ENCODE results near the gene ATXN7L3. TPM values are rescaled to one million over a fixed set of nuclear protein-coding genes. Genes with fewer than 3 reads are reported as not detected.
A peak's percentile ranks its signal among the peaks of the same experiment; 100 is the strongest.

The ATXN7L3 gene
- total RNA-seq, 2 donors from 2014 or later: 97.1 to 97.5 TPM

DNA sequence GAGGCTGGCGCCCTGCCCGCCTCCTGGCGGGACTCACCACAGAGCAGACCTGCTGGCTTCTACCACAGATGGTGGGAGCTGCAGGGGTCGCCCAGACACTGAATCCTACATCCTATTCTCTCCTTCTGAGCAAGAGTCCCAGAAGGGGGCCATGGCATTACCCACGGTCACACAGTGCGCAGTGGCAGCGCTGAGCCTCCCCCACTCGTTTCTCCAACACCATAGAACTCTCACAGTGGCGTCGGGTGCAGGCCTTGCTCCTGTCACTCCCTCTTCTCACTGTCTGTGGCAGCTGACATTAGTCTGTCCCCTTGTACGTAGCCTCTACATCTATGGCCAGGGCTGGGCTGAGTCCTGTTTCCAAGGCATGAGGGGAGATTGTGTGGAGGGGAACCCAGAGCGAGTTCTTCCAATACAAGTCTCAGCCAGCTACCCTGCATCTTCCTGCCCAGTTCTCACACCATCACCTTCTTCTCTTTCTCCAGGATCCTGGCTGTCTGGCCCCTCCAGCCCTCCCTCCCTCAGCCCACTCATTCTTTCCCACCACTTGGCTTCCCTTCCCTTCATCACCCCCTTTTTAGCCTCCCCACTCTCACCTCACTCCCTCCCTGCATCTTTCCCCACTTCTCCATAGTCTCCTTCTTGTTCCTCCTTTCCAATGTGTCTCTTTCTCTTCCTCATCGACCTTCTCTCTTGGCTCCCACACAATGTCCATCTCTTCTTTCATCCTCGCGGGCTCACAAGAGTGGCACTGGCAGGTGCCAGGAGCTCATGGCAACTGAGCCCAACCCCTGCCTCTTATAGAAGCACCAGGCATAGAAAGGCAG lies 13.9 kb upstream of the ATXN7L3 start:
- no peaks in the 10 kb centered on the region for H3K27me3 Mint-ChIP-seq
- H3K27ac Mint-ChIP-seq: peak overlapping the region; percentile 91
- no peaks in the 10 kb centered on the region for H3K9me3 ChIP-seq (ENCODE audit: control insufficient read depth, low read length, poor library complexity, severe bottlenecking)
- H3K4me1 Mint-ChIP-seq: peaks cover 55% of the 10 kb centered on the region
- DNase-seq (no peak), ATAC-seq (no peak)
- peak overlapping the region; percentile 74 for H3K4me3 Mint-ChIP-seq
- H3K36me3 Mint-ChIP-seq (ENCODE audit: low read depth): peaks cover 15% of the 10 kb centered on the region

DNA sequence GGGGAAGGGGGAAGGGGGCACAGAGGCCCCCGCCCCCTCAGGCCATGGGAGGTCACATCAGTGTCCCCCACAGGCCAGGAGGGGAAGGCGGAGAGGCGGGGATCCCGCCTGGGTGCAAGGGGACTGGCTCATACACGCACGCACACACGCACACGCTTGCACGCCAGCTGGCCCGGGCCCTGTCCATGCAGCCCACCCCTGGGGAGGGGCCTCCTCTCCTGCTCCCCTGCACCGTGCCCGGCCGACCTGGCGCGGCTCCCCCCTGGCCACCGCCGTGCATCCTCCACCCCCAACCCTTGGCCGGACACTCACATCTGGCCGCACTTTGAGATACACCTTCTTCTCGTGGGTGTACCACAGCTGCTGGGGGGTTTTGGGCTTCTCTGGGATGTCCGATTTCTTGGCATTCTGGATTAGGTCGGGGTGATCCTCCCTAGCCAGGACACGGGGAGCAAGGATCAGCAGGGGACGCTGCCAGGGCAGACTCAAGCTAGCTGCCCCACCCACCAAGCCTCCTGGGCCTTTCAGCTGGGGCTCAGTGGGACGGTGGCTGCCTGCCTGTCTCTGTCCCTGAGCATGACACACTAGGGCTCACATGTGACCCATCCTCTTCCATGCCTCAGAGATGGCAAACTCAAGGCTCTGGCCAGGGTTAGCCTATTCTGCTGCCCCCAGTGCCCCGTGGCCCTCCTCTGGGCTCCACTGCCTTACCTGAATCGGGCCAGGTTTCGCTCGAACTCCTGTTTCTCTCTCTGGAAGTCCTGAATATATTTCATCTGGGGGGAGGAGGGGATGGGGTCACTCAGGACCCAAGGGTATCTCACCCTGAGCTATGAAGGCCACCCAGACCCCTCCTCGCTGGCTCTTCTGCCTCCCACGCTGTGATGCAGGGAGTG lies 13.1 kb upstream of the ATXN7L3 start:
- DNase-seq (no peak), ATAC-seq (no peak)
- H3K4me1 Mint-ChIP-seq: peaks cover 58% of the 10 kb centered on the region
- H3K27ac Mint-ChIP-seq: peak overlapping the region; percentile 91
- no peaks in the 10 kb centered on the region for H3K9me3 ChIP-seq (ENCODE audit: control insufficient read depth, low read length, poor library complexity, severe bottlenecking)
- H3K36me3 Mint-ChIP-seq (ENCODE audit: low read depth): peaks cover 15% of the 10 kb centered on the region
- no peaks in the 10 kb centered on the region for H3K27me3 Mint-ChIP-seq
- H3K4me3 Mint-ChIP-seq: no peak overlapping the region

DNA sequence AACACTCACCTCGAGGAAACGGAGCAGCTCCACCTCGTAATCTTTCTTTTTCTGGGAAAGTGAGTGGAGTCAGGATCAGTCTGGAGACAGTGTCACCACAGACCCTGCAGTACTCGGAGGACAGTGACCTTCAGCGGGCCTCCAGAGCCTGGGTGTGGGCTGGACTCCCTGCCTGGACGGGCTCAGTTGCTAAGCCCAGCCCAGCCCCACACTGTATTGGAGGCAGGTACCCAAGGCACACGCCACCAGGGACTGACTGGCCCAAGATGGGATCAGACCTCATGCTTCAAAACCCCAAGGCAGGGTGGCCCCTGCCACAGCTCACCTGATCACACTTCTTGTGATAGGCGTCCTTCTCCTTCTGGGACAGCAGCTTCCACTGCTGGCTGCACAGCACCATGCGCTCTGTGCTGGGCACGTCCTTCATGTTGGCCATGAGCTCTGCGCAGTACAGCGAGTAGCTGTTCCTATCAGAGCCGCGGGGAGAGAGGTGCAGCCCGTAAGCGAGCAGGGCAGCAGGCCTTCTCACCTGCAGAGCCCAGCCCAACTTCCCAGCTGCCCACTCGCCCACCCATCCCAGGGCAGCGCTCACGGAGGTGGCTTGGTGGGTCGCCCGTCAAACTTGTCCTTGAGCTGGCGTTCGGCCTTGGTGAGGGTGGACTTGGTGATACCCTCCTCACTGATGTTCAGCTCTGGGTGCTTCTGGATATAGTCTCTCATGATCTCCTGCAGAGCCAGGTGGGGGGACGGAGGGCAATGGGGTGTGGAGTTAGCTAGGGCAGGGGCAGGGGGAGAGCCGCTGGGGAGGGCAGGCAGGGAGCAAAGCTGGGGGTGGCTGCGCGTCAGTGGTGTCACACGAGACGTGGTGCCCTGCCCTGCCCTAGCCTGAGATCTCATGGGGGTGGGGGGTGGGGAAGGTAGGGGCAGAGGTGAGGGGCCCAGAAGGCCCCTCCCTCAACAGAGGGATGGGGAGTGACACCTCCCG lies 11.9 kb upstream of the ATXN7L3 start:
- H3K4me1 Mint-ChIP-seq: peaks cover 48% of the 10 kb centered on the region
- ATAC-seq (no peak), DNase-seq (no peak)
- peak overlapping the region; percentile 5 for H3K4me3 Mint-ChIP-seq
- no peak overlapping the region for H3K27ac Mint-ChIP-seq
- no peaks in the 10 kb centered on the region for H3K9me3 ChIP-seq (ENCODE audit: control insufficient read depth, low read length, poor library complexity, severe bottlenecking)
- no peaks in the 10 kb centered on the region for H3K27me3 Mint-ChIP-seq
- H3K36me3 Mint-ChIP-seq (ENCODE audit: low read depth): peaks cover 14% of the 10 kb centered on the region

- no peaks in the 10 kb centered on the region for H3K9me3 ChIP-seq (ENCODE audit: control insufficient read depth, low read length, poor library complexity, severe bottlenecking)
- H3K36me3 Mint-ChIP-seq (ENCODE audit: low read depth): peaks cover 11% of the 10 kb centered on the region
- H3K27ac Mint-ChIP-seq: peak overlapping the region; percentile 89
- peak overlapping the region; percentile 67 for H3K4me3 Mint-ChIP-seq
- ATAC-seq: peak; percentile 99
- peak; percentile 86 to 93 (median 93) for DNase-seq
- peaks cover 43% of the 10 kb centered on the region for H3K4me1 Mint-ChIP-seq
- no peaks in the 10 kb centered on the region for H3K27me3 Mint-ChIP-seq
Observed at GRCh38 chr17:44210342-44211192, 10.9 kb upstream of the ATXN7L3 start.

GRCh38 chr17:44209786-44210341 lies 10.2 kb upstream of the ATXN7L3 start:
- H3K27ac Mint-ChIP-seq: peak overlapping the region; percentile 89
- H3K4me1 Mint-ChIP-seq: peaks cover 35% of the 10 kb centered on the region
- peak; percentile 39 for ATAC-seq
- peak overlapping the region; percentile 67 for H3K4me3 Mint-ChIP-seq
- DNase-seq: no peak
- peaks cover 11% of the 10 kb centered on the region for H3K36me3 Mint-ChIP-seq (ENCODE audit: low read depth)
- no peaks in the 10 kb centered on the region for H3K9me3 ChIP-seq (ENCODE audit: control insufficient read depth, low read length, poor library complexity, severe bottlenecking)
- no peaks in the 10 kb centered on the region for H3K27me3 Mint-ChIP-seq

GRCh38 chr17:44207743-44208142 lies 8.1 kb upstream of the ATXN7L3 start:
- H3K9me3 ChIP-seq (ENCODE audit: control insufficient read depth, low read length, poor library complexity, severe bottlenecking): no peaks in the 10 kb centered on the region
- Mint-ChIP-seq H3K27ac (peak overlapping the region; percentile 83), H3K4me1 (peaks cover 32% of the 10 kb centered on the region), H3K27me3 (no peaks in the 10 kb centered on the region), H3K4me3 (no peak overlapping the region), H3K36me3 (ENCODE audit: low read depth) (peaks cover 2% of the 10 kb centered on the region)
- no peak for ATAC-seq
- no peak for DNase-seq

GRCh38 chr17:44207319-44207718 lies 7.6 kb upstream of the ATXN7L3 start:
- DNase-seq (no peak), ATAC-seq (no peak)
- Mint-ChIP-seq H3K27me3 (no peaks in the 10 kb centered on the region), H3K4me1 (peaks cover 34% of the 10 kb centered on the region), H3K4me3 (peak overlapping the region; percentile 60), H3K36me3 (ENCODE audit: low read depth) (peaks cover 2% of the 10 kb centered on the region), H3K27ac (no peak overlapping the region)
- H3K9me3 ChIP-seq (ENCODE audit: control insufficient read depth, low read length, poor library complexity, severe bottlenecking): no peaks in the 10 kb centered on the region

DNA sequence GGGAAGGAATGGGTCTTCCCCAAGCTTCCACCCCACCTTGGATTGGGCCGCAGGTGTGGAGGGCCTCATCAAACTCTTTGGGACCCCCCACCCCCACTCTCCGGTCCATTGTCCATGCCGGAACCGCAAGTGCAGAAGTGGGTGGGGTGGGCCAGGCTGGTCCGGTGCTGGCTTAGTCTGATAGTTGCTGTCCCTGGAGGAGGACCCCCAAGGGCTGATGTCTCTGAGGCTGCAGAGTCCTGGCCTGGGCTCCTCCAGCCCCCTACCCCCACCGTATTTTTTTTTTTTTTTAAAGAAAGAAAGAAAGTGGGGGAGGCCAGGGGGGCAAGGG lies 7.1 kb upstream of the ATXN7L3 start:
- no peaks in the 10 kb centered on the region for H3K9me3 ChIP-seq (ENCODE audit: control insufficient read depth, low read length, poor library complexity, severe bottlenecking)
- Mint-ChIP-seq H3K27me3 (no peaks in the 10 kb centered on the region), H3K36me3 (ENCODE audit: low read depth) (peaks cover 2% of the 10 kb centered on the region), H3K4me3 (no peak overlapping the region), H3K27ac (peak overlapping the region; percentile 34), H3K4me1 (peaks cover 35% of the 10 kb centered on the region)
- no peak for ATAC-seq
- no peak for DNase-seq

- H3K4me3 Mint-ChIP-seq: no peak overlapping the region
- peaks cover 36% of the 10 kb centered on the region for H3K4me1 Mint-ChIP-seq
- H3K27ac Mint-ChIP-seq: peak overlapping the region; percentile 34
Observed at GRCh38 chr17:44205962-44206824, 6.5 kb upstream of the ATXN7L3 start.

GRCh38 chr17:44204441-44204882 lies 4.8 kb upstream of the ATXN7L3 start:
- no peak overlapping the region for H3K4me3 Mint-ChIP-seq
- DNase-seq (no peak), ATAC-seq (no peak)
- no peaks in the 10 kb centered on the region for H3K27me3 Mint-ChIP-seq
- H3K4me1 Mint-ChIP-seq: peaks cover 38% of the 10 kb centered on the region
- H3K36me3 Mint-ChIP-seq (ENCODE audit: low read depth): peaks cover 2% of the 10 kb centered on the region
- H3K27ac Mint-ChIP-seq: no peak overlapping the region
- no peaks in the 10 kb centered on the region for H3K9me3 ChIP-seq (ENCODE audit: control insufficient read depth, low read length, poor library complexity, severe bottlenecking)

More at GRCh38 chr17:44205962-44206824, 6.5 kb upstream of the ATXN7L3 start:
- Mint-ChIP-seq H3K36me3 (ENCODE audit: low read depth) (peaks cover 2% of the 10 kb centered on the region), H3K27me3 (no peaks in the 10 kb centered on the region)
- DNase-seq: no peak
- no peaks in the 10 kb centered on the region for H3K9me3 ChIP-seq (ENCODE audit: control insufficient read depth, low read length, poor library complexity, severe bottlenecking)
- no peak for ATAC-seq

Data from T-helper 17 cell (primary cell).